Panc1 (cell line): ENCODE measurements around the gene CXXC1.

Experiments
- TCF7L2 ChIP-seq: IDR thresholded peaks from 2 replicates; pipeline ENCODE4 v1.6.1; 2011; ENCODE audit warnings: mild to moderate bottlenecking, low read depth, low read length, inconsistent platforms
- TF ChIP-seq, protein P1 (sequence below): fragments of 450-650 bp; IDR thresholded peaks from 2 replicates; pipeline ENCODE4 v1.5.1; 2017; ENCODE audit warnings: mild to moderate bottlenecking
- TF ChIP-seq, protein P2 (sequence below), 2 experiments: IDR thresholded peaks; 2 replicates each; pipeline ENCODE4 v1.6.1; 2011 to 2012; ENCODE audit warnings: low read depth in 2 of 2, control low read depth in 1 of 2, low read length in 1 of 2, mild to moderate bottlenecking in 1 of 2, moderate library complexity in 1 of 2; ENCODE audit not compliant: insufficient read depth in 1 of 2

DNA sequence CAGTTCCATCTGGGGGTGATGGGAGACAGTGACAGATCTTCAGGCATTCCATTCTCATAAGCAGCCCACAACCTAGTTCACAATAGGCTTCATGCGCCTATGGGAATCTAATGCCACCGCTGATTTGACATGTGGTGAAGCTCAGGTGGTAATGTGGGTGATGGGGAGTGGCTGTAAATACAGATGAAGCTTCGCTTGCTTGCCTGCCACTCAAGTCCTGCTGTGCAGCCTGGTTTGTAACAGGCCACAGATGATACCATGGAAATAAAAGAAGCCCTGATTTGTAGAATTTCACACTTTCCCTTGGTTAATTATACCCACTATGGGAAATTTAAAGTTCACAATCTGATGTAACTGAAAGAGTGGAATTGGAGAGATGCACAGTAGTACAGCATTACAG is 40.5 kb upstream of the CXXC1 start:
- TF ChIP-seq, protein P1, sequence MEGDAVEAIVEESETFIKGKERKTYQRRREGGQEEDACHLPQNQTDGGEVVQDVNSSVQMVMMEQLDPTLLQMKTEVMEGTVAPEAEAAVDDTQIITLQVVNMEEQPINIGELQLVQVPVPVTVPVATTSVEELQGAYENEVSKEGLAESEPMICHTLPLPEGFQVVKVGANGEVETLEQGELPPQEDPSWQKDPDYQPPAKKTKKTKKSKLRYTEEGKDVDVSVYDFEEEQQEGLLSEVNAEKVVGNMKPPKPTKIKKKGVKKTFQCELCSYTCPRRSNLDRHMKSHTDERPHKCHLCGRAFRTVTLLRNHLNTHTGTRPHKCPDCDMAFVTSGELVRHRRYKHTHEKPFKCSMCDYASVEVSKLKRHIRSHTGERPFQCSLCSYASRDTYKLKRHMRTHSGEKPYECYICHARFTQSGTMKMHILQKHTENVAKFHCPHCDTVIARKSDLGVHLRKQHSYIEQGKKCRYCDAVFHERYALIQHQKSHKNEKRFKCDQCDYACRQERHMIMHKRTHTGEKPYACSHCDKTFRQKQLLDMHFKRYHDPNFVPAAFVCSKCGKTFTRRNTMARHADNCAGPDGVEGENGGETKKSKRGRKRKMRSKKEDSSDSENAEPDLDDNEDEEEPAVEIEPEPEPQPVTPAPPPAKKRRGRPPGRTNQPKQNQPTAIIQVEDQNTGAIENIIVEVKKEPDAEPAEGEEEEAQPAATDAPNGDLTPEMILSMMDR, result no peak
- TF ChIP-seq, protein P2, sequence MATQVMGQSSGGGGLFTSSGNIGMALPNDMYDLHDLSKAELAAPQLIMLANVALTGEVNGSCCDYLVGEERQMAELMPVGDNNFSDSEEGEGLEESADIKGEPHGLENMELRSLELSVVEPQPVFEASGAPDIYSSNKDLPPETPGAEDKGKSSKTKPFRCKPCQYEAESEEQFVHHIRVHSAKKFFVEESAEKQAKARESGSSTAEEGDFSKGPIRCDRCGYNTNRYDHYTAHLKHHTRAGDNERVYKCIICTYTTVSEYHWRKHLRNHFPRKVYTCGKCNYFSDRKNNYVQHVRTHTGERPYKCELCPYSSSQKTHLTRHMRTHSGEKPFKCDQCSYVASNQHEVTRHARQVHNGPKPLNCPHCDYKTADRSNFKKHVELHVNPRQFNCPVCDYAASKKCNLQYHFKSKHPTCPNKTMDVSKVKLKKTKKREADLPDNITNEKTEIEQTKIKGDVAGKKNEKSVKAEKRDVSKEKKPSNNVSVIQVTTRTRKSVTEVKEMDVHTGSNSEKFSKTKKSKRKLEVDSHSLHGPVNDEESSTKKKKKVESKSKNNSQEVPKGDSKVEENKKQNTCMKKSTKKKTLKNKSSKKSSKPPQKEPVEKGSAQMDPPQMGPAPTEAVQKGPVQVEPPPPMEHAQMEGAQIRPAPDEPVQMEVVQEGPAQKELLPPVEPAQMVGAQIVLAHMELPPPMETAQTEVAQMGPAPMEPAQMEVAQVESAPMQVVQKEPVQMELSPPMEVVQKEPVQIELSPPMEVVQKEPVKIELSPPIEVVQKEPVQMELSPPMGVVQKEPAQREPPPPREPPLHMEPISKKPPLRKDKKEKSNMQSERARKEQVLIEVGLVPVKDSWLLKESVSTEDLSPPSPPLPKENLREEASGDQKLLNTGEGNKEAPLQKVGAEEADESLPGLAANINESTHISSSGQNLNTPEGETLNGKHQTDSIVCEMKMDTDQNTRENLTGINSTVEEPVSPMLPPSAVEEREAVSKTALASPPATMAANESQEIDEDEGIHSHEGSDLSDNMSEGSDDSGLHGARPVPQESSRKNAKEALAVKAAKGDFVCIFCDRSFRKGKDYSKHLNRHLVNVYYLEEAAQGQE (IDR thresholded peaks at IDR 0.05; ENCODE audit: insufficient read depth in 1 of 2, low read depth in 2 of 2, low read length in 1 of 2), result no peak
- TF ChIP-seq TCF7L2, result no peak
